ENCODE data around the gene TEX264.

- TF ChIP-seq, protein P1, sequence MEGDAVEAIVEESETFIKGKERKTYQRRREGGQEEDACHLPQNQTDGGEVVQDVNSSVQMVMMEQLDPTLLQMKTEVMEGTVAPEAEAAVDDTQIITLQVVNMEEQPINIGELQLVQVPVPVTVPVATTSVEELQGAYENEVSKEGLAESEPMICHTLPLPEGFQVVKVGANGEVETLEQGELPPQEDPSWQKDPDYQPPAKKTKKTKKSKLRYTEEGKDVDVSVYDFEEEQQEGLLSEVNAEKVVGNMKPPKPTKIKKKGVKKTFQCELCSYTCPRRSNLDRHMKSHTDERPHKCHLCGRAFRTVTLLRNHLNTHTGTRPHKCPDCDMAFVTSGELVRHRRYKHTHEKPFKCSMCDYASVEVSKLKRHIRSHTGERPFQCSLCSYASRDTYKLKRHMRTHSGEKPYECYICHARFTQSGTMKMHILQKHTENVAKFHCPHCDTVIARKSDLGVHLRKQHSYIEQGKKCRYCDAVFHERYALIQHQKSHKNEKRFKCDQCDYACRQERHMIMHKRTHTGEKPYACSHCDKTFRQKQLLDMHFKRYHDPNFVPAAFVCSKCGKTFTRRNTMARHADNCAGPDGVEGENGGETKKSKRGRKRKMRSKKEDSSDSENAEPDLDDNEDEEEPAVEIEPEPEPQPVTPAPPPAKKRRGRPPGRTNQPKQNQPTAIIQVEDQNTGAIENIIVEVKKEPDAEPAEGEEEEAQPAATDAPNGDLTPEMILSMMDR (conservative IDR thresholded peaks at IDR 0.05; ENCODE audit: low read depth, low read length), result no peak
- TF ChIP-seq EZH2 (IDR thresholded peaks at IDR 0.05; ENCODE audit: borderline replicate concordance, low read depth, low read length, poor library complexity, severe bottlenecking), result no peak
These were observed 32.9 kb downstream of the TEX264 start for GRCh38 chr3:51703761-51704510.

All from A673 (cell line).